ENCODE results near the gene CSNK1A1L.
"Not testable (repeated sequence)": the region's sequence is repeated elsewhere in the genome, so short reads cannot be mapped to it uniquely, and the experiment has no call there.

CSNK1A1L gene

DNA sequence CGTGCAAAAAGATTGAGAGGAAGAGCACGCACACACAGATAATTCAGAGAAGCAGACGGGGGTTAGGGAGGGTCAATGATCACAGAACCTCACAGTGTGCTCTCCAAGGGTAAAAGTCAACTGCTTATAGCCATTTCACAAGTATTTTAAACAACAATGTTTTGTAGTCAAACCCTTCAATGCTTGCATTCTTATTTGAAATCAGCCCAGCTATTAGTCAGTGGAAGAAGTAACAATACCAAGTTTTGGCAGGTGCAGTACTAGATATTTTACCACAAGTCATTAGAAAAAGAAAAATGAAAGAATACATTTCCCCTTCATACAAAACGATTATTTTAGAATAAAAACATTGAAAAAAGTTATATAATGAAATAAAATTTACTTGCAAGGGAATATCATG is 2.6 kb downstream of the CSNK1A1L start:
- DNase-seq, result no peak

DNA sequence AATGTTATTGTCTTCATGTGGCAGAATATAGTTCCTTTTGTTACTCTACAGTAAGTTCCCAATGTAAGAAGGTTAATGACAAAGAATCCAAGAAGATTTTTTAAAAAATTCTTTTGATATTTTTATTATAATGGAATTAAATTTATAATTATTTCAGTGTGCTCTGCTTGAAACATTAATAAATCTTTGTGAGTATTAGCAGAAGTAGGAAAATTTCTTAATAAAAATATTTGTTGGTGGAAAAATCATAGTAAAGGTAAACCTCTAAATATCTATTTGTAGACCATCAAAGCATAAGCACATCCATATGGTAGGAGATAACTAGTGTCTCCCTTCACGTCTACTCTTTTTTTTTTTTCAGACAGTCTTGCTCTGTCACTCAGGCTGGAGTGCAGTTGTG is 4.3 kb downstream of the CSNK1A1L start:
- no peak for DNase-seq

GRCh38 chr13:37100731-37101130 is 4.7 kb downstream of the CSNK1A1L start:
- DNase-seq, result no peak

GRCh38 chr13:37097076-37097475 is 8.4 kb downstream of the CSNK1A1L start:
- no peak for DNase-seq

- no peak for DNase-seq
Observed at GRCh38 chr13:37094840-37095239, 10.6 kb downstream of the CSNK1A1L start.

GRCh38 chr13:37094099-37094498 is 11.4 kb downstream of the CSNK1A1L start:
- no peak for DNase-seq

GRCh38 chr13:37091835-37092234 is 13.6 kb downstream of the CSNK1A1L start:
- no peak for DNase-seq

DNA sequence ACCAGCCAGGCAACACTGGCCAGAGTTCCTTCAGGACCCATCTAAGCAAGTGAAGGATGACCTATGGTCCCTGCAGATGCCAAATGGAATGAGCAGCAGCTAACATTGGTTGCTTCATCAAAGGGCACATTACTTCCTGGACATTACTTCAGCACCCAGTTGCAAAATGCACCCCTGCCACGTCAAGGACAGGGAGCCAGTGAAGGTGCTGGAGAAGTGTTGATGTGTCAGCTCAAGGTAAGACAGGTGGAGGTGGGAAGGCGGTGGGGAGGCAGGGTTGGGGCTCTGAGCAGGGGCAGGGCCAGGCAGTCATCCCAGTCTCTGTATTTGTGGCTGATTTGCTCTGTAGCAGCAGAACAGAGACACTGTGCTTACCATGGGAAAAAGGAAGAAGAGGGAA is 14.6 kb downstream of the CSNK1A1L start:
- DNase-seq, result no peak

DNA sequence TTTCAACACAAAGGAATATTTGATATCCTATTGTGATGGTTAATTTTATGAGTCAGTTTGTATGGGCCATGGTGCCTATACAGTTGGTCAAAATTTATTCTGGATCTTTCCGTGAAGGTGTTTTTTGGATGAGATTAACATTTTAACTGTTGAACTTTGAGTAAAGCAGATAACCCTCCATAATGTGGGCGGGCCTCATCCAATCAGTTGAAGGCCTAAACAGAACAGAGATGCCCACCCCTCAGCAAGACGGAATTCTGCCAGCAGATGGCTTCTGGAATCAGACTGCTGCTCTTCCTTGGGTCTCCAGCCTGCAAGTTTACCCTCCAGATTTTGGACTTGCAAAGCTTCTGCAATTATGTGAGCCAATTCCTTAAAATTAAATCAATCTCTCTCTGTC is 16.0 kb downstream of the CSNK1A1L start:
- no peak for DNase-seq

GRCh38 chr13:37087486-37087885 is 18.0 kb downstream of the CSNK1A1L start:
- DNase-seq, result no peak

GRCh38 chr13:37085606-37086005 is 19.9 kb downstream of the CSNK1A1L start:
- DNase-seq, result no peak

GRCh38 chr13:37076818-37077217 is 28.6 kb downstream of the CSNK1A1L start:
- no peak for DNase-seq

DNA sequence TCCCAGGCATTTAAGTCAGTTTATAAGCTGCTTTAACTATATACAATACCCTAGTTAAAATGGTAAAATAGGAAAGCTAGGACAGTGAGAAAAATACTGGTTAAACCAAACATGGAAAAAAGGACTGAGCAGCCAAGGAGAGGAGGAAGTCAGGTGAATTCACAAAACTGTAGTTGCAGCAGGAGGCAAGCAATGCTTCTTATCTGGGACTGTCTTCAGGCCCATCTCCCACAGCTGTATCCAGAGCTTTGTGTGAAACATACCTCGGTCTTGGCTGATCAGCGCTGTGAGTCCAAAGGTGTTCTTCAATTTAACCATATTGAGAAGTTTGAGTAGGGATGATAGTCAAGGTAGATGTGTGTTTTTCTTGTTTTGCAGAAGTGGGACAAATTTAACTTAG is 30.3 kb downstream of the CSNK1A1L start:
- DNase-seq, result no peak

GRCh38 chr13:37074703-37075102 is 30.8 kb downstream of the CSNK1A1L start:
- DNase-seq, result peak; percentile 1

DNA sequence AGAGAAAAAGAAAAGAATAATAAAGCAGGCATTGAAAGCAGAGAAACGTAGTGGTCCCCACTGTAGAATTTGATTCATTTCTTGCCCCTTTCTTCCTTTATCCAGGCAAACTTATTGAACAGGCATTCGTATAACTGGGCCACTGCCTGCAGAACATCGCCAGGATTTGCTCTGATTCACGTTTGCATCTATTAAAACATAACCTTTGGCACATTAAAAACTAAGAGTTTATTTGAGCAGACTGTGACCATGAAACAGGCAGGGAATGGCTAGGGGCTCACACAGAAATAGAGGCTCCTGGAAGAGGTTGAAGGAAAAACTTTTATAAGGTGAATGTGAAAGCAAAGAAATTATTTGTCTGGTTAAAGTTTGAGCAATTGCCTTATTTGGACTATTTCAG is 33.4 kb downstream of the CSNK1A1L start:
- no peak for DNase-seq

- DNase-seq, result no peak
Observed at GRCh38 chr13:37070956-37071355, 34.5 kb downstream of the CSNK1A1L start.

DNA sequence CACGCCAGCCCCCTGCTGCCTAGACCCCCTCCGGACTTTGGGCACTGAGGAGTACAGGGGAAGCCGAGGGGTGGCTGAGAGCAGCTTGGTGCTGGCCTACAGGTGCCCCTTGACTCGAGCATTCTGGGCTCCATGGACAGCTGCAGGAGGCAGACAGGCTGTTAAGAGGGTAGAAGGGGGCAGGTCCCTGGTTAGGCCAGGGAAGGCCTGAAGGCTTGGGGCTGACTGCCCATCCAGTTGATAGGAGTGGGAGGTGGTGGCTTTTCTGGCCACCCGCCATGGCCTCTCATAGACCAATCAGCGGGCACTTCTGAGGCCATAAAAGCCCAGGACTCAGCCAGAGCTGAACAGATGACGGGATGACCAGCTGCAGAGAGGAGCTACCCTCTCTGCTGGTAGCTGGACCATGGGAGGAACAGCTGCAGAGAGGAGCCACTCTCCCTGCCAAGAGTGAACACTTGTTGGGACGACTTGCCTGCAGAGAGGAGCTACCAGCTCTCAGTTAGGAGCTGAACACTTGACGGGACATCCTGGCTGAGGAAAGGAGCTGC is 35.2 kb downstream of the CSNK1A1L start:
- DNase-seq, result no peak

- DNase-seq, result no peak
Observed at GRCh38 chr13:37069597-37070103, 35.8 kb downstream of the CSNK1A1L start.

GRCh38 chr13:37068962-37069361 is 36.5 kb downstream of the CSNK1A1L start:
- DNase-seq, result no peak

GRCh38 chr13:37067874-37068273 is 37.6 kb downstream of the CSNK1A1L start:
- DNase-seq, result no peak

- no peak for DNase-seq
Observed at GRCh38 chr13:37065890-37066526, 39.5 kb downstream of the CSNK1A1L start.

- no peak for DNase-seq
Observed at GRCh38 chr13:37059848-37060192, 45.6 kb downstream of the CSNK1A1L start.

DNA sequence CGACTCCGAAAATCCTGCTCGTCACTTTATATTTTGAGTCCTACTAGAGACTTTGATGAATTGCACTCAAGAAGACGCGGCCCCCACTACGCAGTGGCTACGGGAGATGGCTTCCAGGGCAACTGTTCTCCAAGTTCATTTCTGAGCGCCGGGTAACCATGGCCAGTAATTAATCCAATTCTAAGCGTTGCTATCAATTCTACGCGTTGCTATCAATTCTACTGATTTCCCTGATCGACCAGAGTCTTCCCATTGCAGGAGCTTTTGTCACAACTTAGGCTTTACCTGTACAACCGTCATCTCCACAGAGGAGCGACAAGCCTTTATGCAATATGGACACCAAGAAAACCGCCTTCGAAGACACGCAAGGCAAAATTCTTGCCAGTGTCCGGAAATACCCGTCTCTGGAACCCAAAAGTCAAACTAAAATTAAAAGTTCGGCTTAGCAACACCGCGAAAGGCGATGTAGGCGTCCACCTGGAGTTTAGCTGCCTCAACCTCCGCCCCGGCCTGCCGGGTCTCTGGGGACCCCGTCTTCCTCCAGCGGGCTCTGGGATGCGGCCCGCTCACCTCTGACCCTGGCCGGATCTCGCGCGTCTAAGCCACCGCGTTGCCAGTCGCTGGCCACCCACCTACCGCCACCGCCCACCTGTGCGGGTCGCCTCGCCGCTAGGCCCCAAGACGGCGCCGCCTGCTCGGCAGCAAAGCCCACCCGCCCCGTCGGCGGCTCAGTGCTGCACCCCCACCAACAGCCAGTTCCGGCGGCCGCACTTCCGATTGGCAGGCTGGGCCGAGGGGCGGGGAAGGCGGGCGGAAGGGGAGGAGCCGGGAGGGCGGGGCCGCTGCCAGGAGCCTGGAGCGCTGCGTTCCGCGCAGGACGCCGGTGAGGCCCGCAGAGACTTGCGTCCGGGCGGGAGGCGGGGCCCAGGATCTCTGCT is 46.3 kb downstream of the CSNK1A1L start, which contains the start of gene SUPT20H:
SUPT20H (minus strand) TSS at position 779 of the 938 bp plus-strand sequence. CDS start 8,198 bp downstream, outside the sequence.
- DNase-seq, result peak; percentile 68

DNA sequence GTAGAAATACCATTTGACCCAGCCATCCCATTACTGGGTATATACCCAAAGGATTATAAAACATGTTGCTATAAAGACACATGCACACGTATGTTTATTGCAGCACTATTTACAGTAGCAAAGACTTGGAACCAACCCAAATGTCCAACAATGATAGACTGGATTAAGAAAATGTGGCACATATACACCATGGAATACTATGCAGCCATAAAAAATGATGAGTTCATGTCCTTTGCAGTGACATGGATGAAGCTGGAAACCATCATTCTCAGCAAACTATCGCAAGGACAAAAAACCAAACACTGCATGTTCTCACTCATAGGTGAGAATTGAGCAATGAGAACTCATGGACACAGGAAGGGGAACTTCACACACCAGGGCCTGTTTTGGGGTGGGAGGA is 49.2 kb downstream of the CSNK1A1L start:
- not testable (repeated sequence) for DNase-seq
